Measurements from ENCODE around the gene COMMD7. TPM values are rescaled to one million over a fixed set of nuclear protein-coding genes. Genes with fewer than 3 reads are reported as not detected.
"Not testable (repeated sequence)": the region's sequence is repeated elsewhere in the genome, so short reads cannot be mapped to it uniquely, and the experiment has no call there.

The COMMD7 gene
- total RNA-seq, 1 donor, result 37.6 TPM

- Histone ChIP-seq H3K4me3 (ENCODE audit: low read length) (no peak overlapping the region), H3K27me3 (ENCODE audit: insufficient read depth, low read length) (no peaks in the 10 kb centered on the region), H3K4me1 (ENCODE audit: insufficient read depth, low read length) (no peaks in the 10 kb centered on the region), H3K9me3 (ENCODE audit: low read depth, low read length) (no peaks in the 10 kb centered on the region)
Observed at GRCh38 chr20:32775336-32775991, 32.2 kb upstream of the COMMD7 start.

DNA sequence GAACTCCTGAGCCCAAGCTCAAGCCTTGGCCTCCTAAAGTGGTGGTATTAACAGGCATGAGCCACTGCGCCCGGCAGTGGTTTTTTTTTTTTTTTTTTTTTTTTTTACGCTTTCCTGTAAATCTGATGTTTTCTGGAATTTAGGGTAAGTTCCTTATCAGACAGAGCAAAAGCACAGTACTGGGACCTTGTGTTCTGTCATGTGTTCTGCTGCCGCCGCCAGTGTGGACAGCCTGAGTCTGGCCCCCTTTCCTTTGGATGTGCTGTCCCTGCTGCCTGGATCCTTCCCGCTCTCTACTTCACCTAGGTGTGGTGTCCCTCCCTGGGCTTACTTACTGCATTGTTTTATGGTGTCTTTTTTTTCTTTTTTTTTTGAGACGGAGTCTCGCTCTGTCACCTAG, 30.6 kb upstream of the COMMD7 start:
- H3K4me1 ChIP-seq (ENCODE audit: insufficient read depth, low read length), result no peaks in the 10 kb centered on the region
- H3K9me3 ChIP-seq (ENCODE audit: low read depth, low read length), result no peaks in the 10 kb centered on the region
- H3K4me3 ChIP-seq (ENCODE audit: low read length), result no peak overlapping the region
- no peaks in the 10 kb centered on the region for H3K27me3 ChIP-seq (ENCODE audit: insufficient read depth, low read length)

DNA sequence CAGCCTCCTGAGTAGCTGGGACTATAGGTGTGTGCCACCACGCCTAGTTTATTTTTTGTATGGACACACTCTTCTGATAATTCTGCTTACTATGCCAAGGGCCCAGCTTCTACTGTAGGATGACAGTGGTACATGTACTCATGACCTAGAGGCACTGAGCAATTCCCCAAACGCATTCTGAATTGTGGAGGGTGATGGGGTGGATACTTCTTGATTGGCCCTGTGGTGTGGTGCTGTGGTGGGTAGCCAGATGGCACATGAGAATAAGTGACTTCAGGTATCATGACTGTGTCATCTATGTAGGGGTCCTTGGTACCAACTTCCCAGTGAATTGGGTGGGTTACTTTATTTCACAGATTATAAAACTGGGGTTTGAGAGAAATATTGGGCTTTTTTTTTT, 30.0 kb upstream of the COMMD7 start:
- H3K4me1 ChIP-seq (ENCODE audit: insufficient read depth, low read length), result no peaks in the 10 kb centered on the region
- H3K9me3 ChIP-seq (ENCODE audit: low read depth, low read length), result no peaks in the 10 kb centered on the region
- H3K27me3 ChIP-seq (ENCODE audit: insufficient read depth, low read length), result no peaks in the 10 kb centered on the region
- no peak overlapping the region for H3K4me3 ChIP-seq (ENCODE audit: low read length)

DNA sequence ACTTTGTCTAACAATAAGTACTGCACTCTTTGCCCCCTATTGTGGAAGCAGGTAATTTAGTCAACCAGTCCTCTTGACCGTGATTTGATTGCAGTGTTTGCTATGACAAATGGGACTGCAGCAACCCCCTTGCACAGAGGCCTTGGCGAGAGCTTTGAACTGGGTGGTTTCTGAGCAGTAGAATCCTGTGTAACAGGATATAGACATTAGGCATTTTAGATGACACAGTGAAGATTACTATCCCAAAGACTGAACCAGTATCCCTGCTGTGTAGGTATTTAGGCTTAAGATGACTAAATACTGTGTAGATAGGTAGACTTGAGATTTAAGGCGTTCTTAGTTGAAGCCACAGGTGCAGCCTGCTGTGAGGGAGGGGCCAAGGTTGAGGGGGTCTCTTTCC, 28.8 kb upstream of the COMMD7 start:
- Histone ChIP-seq H3K4me3 (ENCODE audit: low read length) (no peak overlapping the region), H3K27me3 (ENCODE audit: insufficient read depth, low read length) (no peaks in the 10 kb centered on the region), H3K4me1 (ENCODE audit: insufficient read depth, low read length) (no peaks in the 10 kb centered on the region), H3K9me3 (ENCODE audit: low read depth, low read length) (no peaks in the 10 kb centered on the region)

GRCh38 chr20:32767418-32768198, 24.3 kb upstream of the COMMD7 start:
- Histone ChIP-seq H3K9me3 (ENCODE audit: low read depth, low read length) (no peaks in the 10 kb centered on the region), H3K4me3 (ENCODE audit: low read length) (no peak overlapping the region), H3K4me1 (ENCODE audit: insufficient read depth, low read length) (peaks cover 20% of the 10 kb centered on the region), H3K27me3 (ENCODE audit: insufficient read depth, low read length) (peaks cover 6% of the 10 kb centered on the region)

GRCh38 chr20:32765230-32765875, 22.1 kb upstream of the COMMD7 start:
- peaks cover 26% of the 10 kb centered on the region for H3K4me1 ChIP-seq (ENCODE audit: insufficient read depth, low read length)
- not testable (repeated sequence) for H3K27me3 ChIP-seq (ENCODE audit: insufficient read depth, low read length); H3K9me3 ChIP-seq (ENCODE audit: low read depth, low read length); H3K4me3 ChIP-seq (ENCODE audit: low read length)

GRCh38 chr20:32764005-32764960, 21.0 kb upstream of the COMMD7 start:
- Histone ChIP-seq H3K27me3 (ENCODE audit: insufficient read depth, low read length) (peaks cover 6% of the 10 kb centered on the region), H3K9me3 (ENCODE audit: low read depth, low read length) (no peaks in the 10 kb centered on the region), H3K4me3 (ENCODE audit: low read length) (no peak overlapping the region), H3K4me1 (ENCODE audit: insufficient read depth, low read length) (peaks cover 26% of the 10 kb centered on the region)

DNA sequence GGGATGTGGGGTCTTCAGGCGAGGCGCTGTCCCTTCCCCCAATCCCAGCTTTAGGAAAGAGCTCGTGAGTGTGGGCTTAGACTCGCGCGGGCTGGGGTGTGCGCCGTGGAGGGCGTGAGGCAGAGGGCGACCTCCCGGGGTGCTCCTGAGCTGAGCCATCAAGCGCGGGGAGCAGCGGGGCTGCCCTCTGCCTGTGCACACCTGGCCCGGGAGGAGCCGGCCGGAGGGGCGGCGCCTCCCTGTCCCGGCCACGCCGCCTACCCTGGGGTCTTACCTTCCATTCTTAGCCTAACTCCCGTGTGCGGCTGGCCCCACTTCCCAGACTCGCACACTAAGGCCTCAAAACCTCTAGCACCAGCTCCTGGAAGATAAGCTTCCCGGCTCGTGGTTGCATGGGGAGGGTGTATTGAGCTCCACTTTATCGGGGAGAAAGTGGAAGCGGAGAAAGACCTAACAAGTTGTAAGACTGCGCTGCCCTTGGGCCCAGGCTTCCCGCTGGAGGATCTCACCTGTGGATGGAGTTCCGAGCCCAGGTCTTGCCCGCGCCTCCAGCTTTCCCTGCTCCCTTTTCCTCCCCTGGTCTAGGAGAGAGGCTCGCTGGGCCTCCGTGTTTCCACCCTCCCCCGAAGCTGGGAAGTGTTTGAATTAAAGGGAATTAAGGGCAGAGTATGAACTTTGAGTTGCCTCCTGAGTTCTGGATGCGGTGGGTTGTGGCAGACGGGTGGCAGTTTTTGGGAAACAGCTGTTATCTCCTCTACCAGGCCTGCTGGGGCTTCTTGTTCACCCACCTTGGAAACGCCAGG, 20.1 kb upstream of the COMMD7 start:
- Histone ChIP-seq H3K4me3 (ENCODE audit: low read length) (peak overlapping the region; percentile 52), H3K9me3 (ENCODE audit: low read depth, low read length) (no peaks in the 10 kb centered on the region), H3K27me3 (ENCODE audit: insufficient read depth, low read length) (peaks cover 6% of the 10 kb centered on the region), H3K4me1 (ENCODE audit: insufficient read depth, low read length) (peaks cover 26% of the 10 kb centered on the region)

- Histone ChIP-seq H3K4me1 (ENCODE audit: insufficient read depth, low read length) (peaks cover 26% of the 10 kb centered on the region), H3K27me3 (ENCODE audit: insufficient read depth, low read length) (peaks cover 6% of the 10 kb centered on the region), H3K9me3 (ENCODE audit: low read depth, low read length) (no peaks in the 10 kb centered on the region), H3K4me3 (ENCODE audit: low read length) (peak overlapping the region; percentile 52)
Observed at GRCh38 chr20:32762754-32763201, 19.5 kb upstream of the COMMD7 start.

DNA sequence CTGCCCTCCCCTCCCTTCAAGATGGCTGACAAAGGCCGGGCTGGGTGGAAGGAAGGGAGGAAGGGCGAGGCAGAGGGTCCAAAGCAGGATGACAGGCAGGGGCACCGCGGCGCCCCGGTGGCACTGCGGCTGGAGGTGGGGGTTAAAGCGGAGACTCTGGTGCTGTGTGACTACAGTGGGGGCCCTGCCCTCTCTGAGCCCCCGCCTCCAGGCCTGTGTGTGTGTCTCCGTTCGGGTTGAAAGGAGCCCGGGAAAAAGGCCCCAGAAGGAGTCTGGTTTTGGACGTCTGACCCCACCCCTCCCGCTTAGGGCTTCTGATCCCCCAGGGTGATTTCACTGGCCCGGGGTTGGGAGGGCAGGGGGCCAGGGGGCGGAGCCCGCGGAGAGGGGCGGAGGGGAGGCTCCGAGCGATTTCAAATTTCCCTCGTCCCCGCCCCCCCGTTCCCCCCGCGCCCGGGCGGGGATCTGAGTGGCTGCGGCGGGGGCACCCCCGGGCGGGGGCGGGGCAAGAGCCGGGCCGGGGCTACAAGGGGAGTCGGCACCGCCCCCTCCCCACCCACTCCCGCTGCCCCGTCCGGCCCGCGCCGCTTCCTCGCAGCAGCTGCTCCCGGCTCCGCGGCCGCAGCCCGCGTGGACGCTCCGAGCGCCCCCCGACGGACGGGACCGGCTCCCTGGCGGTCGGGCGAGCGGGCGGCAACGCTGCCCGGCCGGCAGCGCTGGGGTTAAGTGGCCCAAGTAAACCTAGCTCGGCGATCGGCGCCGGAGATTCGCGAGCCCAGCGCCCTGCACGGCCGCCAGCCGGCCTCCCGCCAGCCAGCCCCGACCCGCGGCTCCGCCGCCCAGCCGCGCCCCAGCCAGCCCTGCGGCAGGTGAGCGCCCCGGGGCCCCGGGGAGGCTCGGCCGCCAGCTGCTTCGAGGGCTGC, 18.8 kb upstream of the COMMD7 start, which contains the start of gene DNMT3B:
Gene DNMT3B, plus strand, starts transcription at position 555 of the 923 bp plus-strand sequence. CDS start 17,939 bp downstream, outside the sequence.
- Histone ChIP-seq H3K27me3 (ENCODE audit: insufficient read depth, low read length) (peaks cover 6% of the 10 kb centered on the region), H3K4me1 (ENCODE audit: insufficient read depth, low read length) (peaks cover 26% of the 10 kb centered on the region), H3K9me3 (ENCODE audit: low read depth, low read length) (no peaks in the 10 kb centered on the region), H3K4me3 (ENCODE audit: low read length) (peak within 1 kb of the TSS; percentile 52)

GRCh38 chr20:32761417-32761830, 18.2 kb upstream of the COMMD7 start:
- Histone ChIP-seq H3K4me3 (ENCODE audit: low read length) (peak overlapping the region; percentile 52), H3K4me1 (ENCODE audit: insufficient read depth, low read length) (peaks cover 26% of the 10 kb centered on the region), H3K9me3 (ENCODE audit: low read depth, low read length) (no peaks in the 10 kb centered on the region), H3K27me3 (ENCODE audit: insufficient read depth, low read length) (peaks cover 6% of the 10 kb centered on the region)

- H3K4me3 ChIP-seq (ENCODE audit: low read length), result no peak overlapping the region
Observed at GRCh38 chr20:32756156-32756555, 12.9 kb upstream of the COMMD7 start.

GRCh38 chr20:32753731-32754130, 10.5 kb upstream of the COMMD7 start:
- Histone ChIP-seq H3K27me3 (ENCODE audit: insufficient read depth, low read length) (no peaks in the 10 kb centered on the region), H3K9me3 (ENCODE audit: low read depth, low read length) (no peaks in the 10 kb centered on the region), H3K4me3 (ENCODE audit: low read length) (no peak overlapping the region)

More at GRCh38 chr20:32756156-32756555, 12.9 kb upstream of the COMMD7 start:
- no peaks in the 10 kb centered on the region for H3K4me1 ChIP-seq (ENCODE audit: insufficient read depth, low read length)
- H3K27me3 ChIP-seq (ENCODE audit: insufficient read depth, low read length), result no peaks in the 10 kb centered on the region
- H3K9me3 ChIP-seq (ENCODE audit: low read depth, low read length), result no peaks in the 10 kb centered on the region

More at GRCh38 chr20:32753731-32754130, 10.5 kb upstream of the COMMD7 start:
- no peaks in the 10 kb centered on the region for H3K4me1 ChIP-seq (ENCODE audit: insufficient read depth, low read length)

All from mononuclear cell (primary cell).